Measurements from ENCODE around the gene CST9L. TPM values are rescaled to one million over a fixed set of nuclear protein-coding genes. Genes with fewer than 3 reads are reported as not detected.
A peak's percentile ranks its signal among the peaks of the same experiment; 100 is the strongest.

CST9L gene, protein sequence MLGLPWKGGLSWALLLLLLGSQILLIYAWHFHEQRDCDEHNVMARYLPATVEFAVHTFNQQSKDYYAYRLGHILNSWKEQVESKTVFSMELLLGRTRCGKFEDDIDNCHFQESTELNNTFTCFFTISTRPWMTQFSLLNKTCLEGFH
- not detected for polyA plus RNA-seq (ENCODE audit: low read depth in 6 of 6)

DNA sequence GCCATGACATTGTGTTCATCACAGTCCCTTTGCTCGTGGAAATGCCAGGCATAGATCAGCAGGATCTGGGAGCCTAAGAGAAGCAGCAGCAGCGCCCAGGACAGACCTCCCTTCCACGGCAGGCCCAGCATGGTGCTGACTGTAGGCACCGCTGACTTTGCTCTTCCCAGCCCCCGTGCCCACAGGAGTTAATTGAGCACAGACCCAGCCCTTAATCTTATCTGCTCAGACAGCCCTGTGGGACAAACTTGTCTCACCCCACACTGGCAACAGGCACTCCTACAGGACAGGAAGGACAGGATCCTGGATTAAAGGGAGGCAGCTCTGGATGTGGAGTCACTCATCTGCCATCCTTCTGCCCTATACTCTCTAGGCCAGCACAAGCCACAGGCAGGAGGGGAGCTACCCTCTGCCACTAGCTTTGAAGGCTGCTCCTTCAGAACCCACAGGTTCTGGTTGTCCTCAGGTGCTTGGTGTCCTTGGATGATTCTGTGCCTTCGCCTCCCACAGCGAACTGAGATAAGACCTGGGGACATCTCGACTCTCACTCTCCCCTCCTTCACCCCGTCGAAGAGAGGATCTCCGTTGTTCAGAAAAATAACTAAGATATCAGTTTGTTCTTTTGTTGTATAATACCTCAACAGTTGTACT is at the start of gene CST9L:
TSS of gene CST9L (minus strand) at position 165 of the 651 bp plus-strand sequence. CDS start at position 131, 34 bp downstream.
- Mint-ChIP-seq H3K4me3 (no peak within 1 kb of the TSS), H3K27me3 (peaks cover 8 to 15% (median 14%) of the 10 kb centered on the region in 3 donors), H3K36me3 (no peaks in the 10 kb centered on the region), H3K4me1 (no peaks in the 10 kb centered on the region), H3K27ac (no peak within 1 kb of the TSS), H3K9me3 (peaks cover 0 to 4% (median 0%) of the 10 kb centered on the region in 7 donors)
- ATAC-seq (ENCODE audit: low read depth in 2 of 2) (no peak), DNase-seq (no peak)

DNA sequence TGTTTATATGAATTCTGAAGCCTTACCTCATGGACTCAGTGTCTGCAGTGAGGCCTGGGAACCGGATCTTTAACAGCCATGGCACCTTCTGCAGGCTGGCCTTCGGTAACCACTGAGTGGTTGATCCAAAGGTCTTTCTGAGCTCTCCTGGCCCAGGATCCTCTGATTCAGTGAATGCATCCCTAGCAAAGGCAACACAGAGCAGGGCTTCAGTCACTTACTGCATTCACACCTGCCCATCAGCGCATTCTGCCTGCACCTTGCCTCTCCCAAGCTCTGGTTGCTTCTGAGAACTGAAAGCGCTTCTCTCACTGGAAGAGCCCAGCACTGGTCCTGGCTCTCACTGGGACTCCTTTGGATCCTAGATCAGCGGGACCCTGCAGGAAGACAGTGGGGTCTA is 45.9 kb upstream of the CST9L start:
- DNase-seq (no peak), ATAC-seq (ENCODE audit: low read depth in 2 of 2) (no peak)
- Mint-ChIP-seq H3K4me3 (no peak overlapping the region), H3K27ac (no peak overlapping the region), H3K4me1 (no peaks in the 10 kb centered on the region), H3K9me3 (peaks cover 0 to 4% (median 1%) of the 10 kb centered on the region in 7 donors), H3K36me3 (no peaks in the 10 kb centered on the region), H3K27me3 (peaks cover 0 to 12% (median 4%) of the 10 kb centered on the region in 3 donors)

DNA sequence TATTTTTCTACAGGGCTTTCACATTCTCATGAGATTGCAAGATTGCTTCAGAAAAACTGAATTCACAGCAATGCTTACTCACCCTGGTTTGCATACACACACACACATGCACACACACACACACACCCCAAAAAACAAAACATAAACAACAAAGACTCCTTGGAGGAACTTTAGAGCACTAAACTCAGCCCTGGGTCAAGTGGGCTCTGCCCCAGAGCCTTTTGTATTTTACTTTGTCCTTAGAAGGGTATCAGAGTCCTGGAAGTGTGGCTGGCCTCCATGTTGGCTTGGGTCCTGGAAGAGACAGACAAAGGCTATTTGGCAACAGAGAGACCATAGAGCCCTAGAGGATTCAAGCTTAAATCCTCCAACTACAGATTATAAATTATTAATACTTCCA is 45.4 kb upstream of the CST9L start:
- no peak for ATAC-seq (ENCODE audit: low read depth in 2 of 2)
- H3K27ac Mint-ChIP-seq: no peak overlapping the region
- no peak for DNase-seq
- no peaks in the 10 kb centered on the region for H3K4me1 Mint-ChIP-seq
- H3K9me3 Mint-ChIP-seq: peaks cover 0 to 4% (median 1%) of the 10 kb centered on the region in 7 donors
- no peaks in the 10 kb centered on the region for H3K36me3 Mint-ChIP-seq
- H3K27me3 Mint-ChIP-seq: peaks cover 0 to 8% (median 3%) of the 10 kb centered on the region in 3 donors
- H3K4me3 Mint-ChIP-seq: no peak overlapping the region

DNA sequence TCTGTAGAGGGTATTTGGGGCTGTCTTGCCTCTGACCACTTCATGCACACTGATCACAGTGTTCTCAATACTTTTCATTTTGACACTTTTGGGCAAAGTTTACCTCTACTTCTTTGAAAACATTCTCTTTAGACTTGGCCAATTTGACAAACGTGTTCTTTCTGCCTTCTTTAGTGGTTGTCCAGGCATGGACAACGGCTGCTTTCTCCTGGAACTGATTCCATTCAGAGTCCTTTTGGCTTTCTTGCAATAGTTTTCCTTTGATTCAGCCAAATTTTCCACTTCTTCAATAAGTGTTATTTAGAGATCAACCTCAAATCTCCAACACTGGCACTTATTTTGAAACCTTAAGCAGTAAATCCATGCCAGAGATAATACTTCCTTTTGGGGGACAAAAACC is 44.1 kb upstream of the CST9L start:
- H3K9me3 Mint-ChIP-seq: peaks cover 0 to 4% (median 0%) of the 10 kb centered on the region in 7 donors

DNA sequence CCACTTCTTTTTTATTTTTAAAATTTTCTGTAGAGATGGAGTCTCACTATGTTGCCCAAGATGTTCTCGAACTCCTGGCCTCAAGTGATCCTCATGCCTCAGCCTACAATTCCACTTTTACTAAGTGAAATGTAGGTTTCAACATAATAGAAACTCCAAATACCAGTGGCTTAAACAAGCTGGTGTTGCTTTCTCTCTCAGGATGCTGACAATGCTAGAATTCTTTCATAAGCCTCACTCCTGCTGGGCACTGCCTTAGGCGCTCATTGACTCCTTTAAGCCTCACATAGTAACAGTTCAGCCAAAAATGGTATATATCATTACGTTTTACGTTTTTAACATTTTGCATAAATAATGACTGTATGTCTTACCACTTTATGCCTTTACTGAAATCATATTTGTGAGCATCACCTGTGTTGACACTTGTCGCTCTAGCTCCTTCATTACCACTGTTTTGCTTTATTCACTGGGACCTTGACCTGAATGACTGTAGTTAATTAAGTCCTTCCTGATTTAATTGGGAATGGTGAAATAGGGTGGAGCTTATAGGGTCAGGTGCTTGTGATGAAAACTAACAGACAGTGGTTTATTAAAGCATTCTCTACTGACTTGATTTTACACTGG is 41.3 kb upstream of the CST9L start:
- Mint-ChIP-seq H3K27me3 (no peaks in the 10 kb centered on the region), H3K4me1 (no peaks in the 10 kb centered on the region), H3K27ac (no peak overlapping the region), H3K4me3 (no peak overlapping the region), H3K36me3 (no peaks in the 10 kb centered on the region), H3K9me3 (peaks cover 0 to 2% (median 0%) of the 10 kb centered on the region in 7 donors)
- ATAC-seq (ENCODE audit: low read depth in 2 of 2) (no peak), DNase-seq (no peak)

More for the DNA sequence above, 44.1 kb upstream of the CST9L start:
- ATAC-seq (ENCODE audit: low read depth in 2 of 2) (no peak), DNase-seq (no peak)
- H3K4me1 Mint-ChIP-seq: no peaks in the 10 kb centered on the region
- no peaks in the 10 kb centered on the region for H3K36me3 Mint-ChIP-seq
- H3K27me3 Mint-ChIP-seq: no peaks in the 10 kb centered on the region
- H3K27ac Mint-ChIP-seq: no peak overlapping the region
- no peak overlapping the region for H3K4me3 Mint-ChIP-seq

DNA sequence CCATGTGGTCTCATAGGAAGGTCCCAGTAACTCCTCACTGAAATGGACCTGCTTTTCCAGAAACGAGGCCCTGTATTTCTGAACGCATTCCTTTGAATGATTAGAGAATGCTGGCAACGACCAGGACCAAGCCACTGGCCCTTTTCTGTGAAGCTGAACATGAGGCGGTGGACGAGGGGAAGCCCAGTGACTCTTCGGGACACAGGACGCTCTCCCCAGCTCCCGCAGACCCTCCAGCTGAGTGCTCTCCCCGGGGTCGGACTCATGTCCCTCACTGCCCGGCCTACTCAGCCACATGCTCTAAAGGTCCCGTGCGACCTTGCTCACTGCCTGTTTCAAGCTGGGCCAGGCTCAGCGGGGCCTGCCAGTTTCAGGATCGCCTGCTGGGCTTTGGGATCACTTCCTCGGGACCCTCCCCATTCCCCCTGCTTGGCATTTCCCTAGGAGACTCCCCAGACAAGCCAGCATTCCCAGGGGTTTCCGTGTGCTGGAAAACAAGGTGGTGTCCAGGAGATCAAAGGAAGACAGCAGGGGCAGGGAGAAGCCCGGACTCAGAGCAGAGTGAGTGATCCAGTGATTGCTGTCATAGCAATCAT is 40.1 kb upstream of the CST9L start:
- peaks cover 0 to 4% (median 0%) of the 10 kb centered on the region in 3 donors for H3K27me3 Mint-ChIP-seq
- H3K36me3 Mint-ChIP-seq: no peaks in the 10 kb centered on the region
- H3K9me3 Mint-ChIP-seq: peaks cover 0 to 2% (median 0%) of the 10 kb centered on the region in 7 donors
- ATAC-seq (ENCODE audit: low read depth in 2 of 2): no peak
- no peak for DNase-seq
- H3K27ac Mint-ChIP-seq: peak overlapping the region in 1 of 6 donors; percentile 52
- peak overlapping the region in 1 of 8 donors; percentile 11 for H3K4me3 Mint-ChIP-seq
- no peaks in the 10 kb centered on the region for H3K4me1 Mint-ChIP-seq

DNA sequence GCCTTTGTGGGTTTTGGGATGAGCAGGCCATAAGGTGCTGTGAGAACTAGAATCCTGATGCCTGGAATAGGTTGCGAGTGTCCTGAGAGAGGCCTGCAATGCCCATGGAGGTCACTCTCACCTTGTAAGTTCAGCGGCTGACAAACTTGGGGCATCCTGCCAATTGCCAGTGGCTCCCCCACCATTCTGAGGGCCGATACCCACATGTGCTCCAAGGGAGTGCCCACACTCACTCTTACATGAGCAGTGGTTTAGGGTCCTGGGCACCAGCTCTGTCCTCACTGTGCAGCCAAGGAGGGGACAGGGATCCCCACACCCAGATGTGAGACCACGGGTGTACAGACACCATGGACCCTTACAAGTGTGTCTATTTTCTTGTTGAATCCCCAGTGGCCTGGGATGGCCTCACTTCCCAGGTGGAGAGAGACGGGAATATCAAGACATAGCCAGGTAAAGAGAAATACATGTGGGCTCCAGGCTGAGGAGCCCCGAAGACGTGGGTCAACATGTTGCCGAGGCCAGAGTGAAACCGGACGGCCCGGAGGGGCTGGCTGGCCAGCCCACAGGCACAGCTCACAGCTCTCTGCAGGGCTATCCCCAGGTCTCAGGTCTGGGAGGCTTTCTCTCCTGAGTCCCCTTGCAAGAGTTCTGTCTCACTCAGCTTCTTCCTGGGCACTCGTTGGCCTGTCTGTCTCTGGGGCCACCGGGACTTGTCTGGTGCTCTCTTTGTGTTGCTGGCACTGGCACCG is 39.4 kb upstream of the CST9L start:
- Mint-ChIP-seq H3K9me3 (peaks cover 0 to 2% (median 0%) of the 10 kb centered on the region in 7 donors), H3K36me3 (no peaks in the 10 kb centered on the region), H3K4me3 (no peak overlapping the region), H3K4me1 (no peaks in the 10 kb centered on the region), H3K27ac (no peak overlapping the region), H3K27me3 (peaks cover 0 to 4% (median 0%) of the 10 kb centered on the region in 3 donors)
- ATAC-seq (ENCODE audit: low read depth in 2 of 2) (no peak), DNase-seq (no peak)

DNA sequence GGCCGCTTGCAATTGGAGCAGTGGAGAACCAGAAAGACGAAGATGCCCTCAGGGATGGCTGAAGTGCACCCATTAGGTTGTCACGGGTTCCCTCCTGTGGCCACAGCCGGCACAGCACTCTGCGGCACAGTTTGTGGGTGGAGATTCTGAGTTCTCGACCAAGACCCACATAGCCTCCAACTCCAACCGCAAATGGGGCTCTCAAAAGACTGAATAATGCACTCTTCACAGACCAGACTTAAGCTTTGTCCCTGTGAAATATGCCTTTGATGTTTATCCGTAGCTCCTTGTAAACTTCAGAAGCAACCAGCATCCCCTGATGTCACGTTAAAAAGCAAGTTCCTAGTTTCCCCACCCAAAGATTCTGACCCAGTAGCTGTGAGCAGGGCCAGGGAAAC is 38.4 kb upstream of the CST9L start:
- H3K27me3 Mint-ChIP-seq: peaks cover 0 to 4% (median 0%) of the 10 kb centered on the region in 3 donors
- no peak overlapping the region for H3K27ac Mint-ChIP-seq

DNA sequence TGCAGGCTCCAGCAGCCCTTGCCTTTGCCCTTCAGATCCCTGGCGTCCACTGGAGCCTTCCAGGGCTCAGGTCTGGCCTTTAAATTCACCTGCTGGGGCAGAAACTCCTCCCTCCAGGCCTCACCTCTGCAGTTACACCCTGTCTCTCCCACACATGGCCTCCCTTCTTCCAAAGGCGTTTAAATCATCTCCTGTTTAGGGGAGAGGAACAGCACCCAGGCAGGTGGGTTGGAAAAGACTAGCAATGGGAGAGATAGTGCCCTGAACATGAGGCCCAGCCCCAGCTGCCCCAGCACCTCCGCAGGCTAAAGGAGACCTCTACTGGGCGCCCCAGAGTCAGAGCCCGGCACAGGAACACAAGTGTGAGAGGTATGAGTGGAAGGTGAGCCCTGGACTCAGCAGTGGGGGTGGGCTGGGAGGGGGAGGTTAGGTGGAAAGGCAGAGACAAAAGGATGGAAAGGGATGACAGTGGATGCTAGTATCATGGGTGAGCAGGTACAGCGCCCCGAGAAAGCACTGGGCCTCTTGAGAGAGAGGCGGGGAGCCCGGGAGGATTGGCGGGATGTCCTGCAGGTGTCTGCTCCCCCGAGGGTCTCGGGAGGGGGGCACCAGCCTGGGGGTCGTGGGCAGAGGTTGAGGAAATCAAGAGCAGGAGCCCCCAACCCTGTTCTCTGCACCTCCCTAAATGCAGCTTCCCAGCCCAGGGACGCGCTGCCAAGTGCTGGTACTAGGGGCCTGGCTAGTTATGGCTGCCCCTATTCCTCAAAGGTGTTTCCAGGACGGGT is 37.8 kb upstream of the CST9L start, which contains the start of gene CST9:
TSS of gene CST9 (minus strand) at position 51 of the 785 bp plus-strand sequence. CDS start 53 bp downstream, outside the sequence.
- Mint-ChIP-seq H3K4me1 (no peaks in the 10 kb centered on the region), H3K27me3 (peaks cover 0 to 4% (median 0%) of the 10 kb centered on the region in 3 donors), H3K4me3 (peak within 1 kb of the TSS in 1 of 8 donors; percentile 63), H3K27ac (peak within 1 kb of the TSS in 1 of 6 donors; percentile 76), H3K9me3 (peaks cover 0 to 2% (median 0%) of the 10 kb centered on the region in 7 donors), H3K36me3 (no peaks in the 10 kb centered on the region)
- no peak for ATAC-seq (ENCODE audit: low read depth in 2 of 2)
- DNase-seq: no peak

More for the DNA sequence above, 38.4 kb upstream of the CST9L start:
- H3K36me3 Mint-ChIP-seq: no peaks in the 10 kb centered on the region
- H3K9me3 Mint-ChIP-seq: peaks cover 0 to 2% (median 0%) of the 10 kb centered on the region in 7 donors
- H3K4me3 Mint-ChIP-seq: peak overlapping the region in 1 of 8 donors; percentile 63
- no peaks in the 10 kb centered on the region for H3K4me1 Mint-ChIP-seq
- DNase-seq (peak; percentile 42), ATAC-seq (ENCODE audit: low read depth in 2 of 2) (peak; percentile 45 to 54)

DNA sequence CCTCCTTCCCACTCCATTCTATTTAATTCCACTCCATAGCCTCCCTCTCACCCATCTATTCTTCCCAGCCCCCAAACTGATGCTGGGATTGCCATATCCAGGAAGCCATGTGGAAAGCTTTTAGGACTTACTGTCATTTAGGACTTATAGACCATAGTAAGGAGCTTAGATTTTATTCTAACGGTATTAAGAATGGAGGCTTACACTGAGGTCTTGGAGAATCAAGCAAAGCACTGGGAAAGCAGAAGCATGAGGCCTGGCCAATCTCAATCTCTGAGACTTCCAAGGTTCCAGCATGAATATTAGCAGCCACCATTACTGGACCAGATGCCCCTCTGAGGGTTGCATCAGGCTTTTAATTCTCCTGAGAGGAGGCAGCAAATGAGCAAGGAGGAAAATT is 36.0 kb upstream of the CST9L start:
- Mint-ChIP-seq H3K27ac (no peak overlapping the region), H3K36me3 (no peaks in the 10 kb centered on the region), H3K4me3 (no peak overlapping the region), H3K4me1 (no peaks in the 10 kb centered on the region), H3K9me3 (peaks cover 0 to 2% (median 0%) of the 10 kb centered on the region in 7 donors), H3K27me3 (peaks cover 0 to 4% (median 0%) of the 10 kb centered on the region in 3 donors)
- no peak for DNase-seq
- ATAC-seq (ENCODE audit: low read depth in 2 of 2): no peak

DNA sequence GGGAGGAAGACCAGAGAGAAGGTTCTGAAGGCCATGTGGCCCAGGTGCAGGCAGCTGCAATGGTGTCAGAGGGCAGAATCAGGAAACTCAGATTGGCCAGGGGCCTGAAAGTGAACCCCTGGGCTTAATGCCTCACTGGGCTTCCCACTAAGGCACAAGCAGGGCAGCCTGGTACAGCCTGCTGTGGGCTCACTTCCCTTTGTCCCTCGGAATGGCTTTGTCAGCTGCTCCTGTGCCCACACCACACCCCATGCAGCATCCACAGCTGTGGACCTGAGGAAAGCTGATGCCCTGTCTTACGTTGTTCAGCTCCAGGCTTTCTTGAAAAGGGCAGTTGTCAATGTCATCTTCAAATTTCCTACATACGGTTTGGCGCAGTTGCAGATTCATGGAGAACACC is 35.0 kb upstream of the CST9L start:
- Mint-ChIP-seq H3K4me1 (no peaks in the 10 kb centered on the region), H3K4me3 (no peak overlapping the region), H3K27me3 (peaks cover 0 to 4% (median 0%) of the 10 kb centered on the region in 3 donors), H3K36me3 (no peaks in the 10 kb centered on the region), H3K9me3 (peaks cover 0 to 2% (median 0%) of the 10 kb centered on the region in 7 donors), H3K27ac (no peak overlapping the region)
- DNase-seq: no peak
- ATAC-seq (ENCODE audit: low read depth in 2 of 2): no peak

DNA sequence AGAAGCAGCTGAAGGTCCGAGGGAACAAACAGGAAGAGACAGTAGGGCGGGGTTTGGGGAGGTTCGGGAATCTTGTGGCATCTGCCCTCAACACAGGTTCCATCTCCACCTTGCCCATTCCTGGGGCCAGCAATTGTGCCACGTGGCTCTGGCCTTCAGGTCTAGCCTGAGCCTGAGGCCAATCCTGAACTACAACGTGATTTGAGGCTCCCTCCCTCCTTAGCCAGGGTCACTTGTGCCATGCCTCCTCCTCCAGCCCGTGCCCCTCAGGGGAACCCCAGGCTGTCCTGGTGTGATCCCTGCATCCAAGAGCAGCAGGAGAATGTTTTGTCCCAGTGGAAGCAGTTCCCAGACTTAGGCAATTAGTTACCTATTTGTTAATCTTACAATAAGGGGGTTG is 34.4 kb upstream of the CST9L start:
- peaks cover 0 to 1% (median 0%) of the 10 kb centered on the region in 7 donors for H3K9me3 Mint-ChIP-seq

More for the DNA sequence above, 34.4 kb upstream of the CST9L start:
- H3K27me3 Mint-ChIP-seq: peaks cover 0 to 4% (median 0%) of the 10 kb centered on the region in 3 donors
- no peaks in the 10 kb centered on the region for H3K36me3 Mint-ChIP-seq
- H3K4me1 Mint-ChIP-seq: no peaks in the 10 kb centered on the region
- no peak for ATAC-seq (ENCODE audit: low read depth in 2 of 2)
- no peak overlapping the region for H3K4me3 Mint-ChIP-seq
- DNase-seq: no peak
- H3K27ac Mint-ChIP-seq: no peak overlapping the region
